ENCODE measurements around the gene PITRM1. TPM values are rescaled to one million over a fixed set of nuclear protein-coding genes. Genes with fewer than 3 reads are reported as not detected.

The PITRM1 gene
- total RNA-seq, 6 donors from 2014 or later: 63.4 to 216 (median 77.5) TPM

DNA sequence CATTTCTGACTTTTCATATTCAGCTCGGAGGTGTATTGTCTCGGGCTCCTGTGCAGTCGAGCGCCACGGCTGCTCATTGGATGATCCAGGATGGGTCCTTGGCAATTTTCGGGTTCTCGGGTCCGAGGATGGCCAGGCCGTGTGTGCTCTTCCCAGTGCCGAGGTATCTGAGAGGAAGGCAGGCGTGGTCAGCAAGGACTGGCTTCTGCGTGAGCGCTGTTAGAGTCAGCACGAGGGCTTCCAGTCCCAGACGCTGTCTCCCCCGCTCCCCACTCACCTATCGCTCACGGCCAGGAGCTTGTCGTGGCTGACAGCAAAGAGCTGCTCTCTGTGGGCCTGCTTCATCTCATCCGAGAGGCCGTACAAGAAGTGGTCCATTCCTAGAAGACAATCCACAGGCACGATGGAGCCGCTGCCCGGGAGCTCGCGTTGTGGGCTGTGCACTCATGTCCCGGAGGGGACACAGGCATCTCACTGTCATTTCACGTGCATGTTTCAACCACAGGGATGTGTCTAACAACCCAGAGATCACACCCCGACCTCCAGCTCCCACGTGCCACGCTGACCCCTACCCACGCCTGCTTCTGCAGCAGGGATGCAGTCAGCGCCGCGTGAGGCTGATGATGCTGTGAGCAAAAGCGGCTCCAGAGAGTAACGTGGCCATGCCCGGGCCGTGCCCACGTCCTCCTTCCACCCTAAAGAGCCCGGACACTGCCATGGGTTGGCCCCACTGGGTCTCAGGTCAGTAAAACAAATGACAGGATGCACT, 34.4 kb downstream of the PITRM1 start:
- no peak for TF ChIP-seq POLR2AphosphoS5 (IDR thresholded peaks at IDR 0.05)
- TF ChIP-seq, protein P1, sequence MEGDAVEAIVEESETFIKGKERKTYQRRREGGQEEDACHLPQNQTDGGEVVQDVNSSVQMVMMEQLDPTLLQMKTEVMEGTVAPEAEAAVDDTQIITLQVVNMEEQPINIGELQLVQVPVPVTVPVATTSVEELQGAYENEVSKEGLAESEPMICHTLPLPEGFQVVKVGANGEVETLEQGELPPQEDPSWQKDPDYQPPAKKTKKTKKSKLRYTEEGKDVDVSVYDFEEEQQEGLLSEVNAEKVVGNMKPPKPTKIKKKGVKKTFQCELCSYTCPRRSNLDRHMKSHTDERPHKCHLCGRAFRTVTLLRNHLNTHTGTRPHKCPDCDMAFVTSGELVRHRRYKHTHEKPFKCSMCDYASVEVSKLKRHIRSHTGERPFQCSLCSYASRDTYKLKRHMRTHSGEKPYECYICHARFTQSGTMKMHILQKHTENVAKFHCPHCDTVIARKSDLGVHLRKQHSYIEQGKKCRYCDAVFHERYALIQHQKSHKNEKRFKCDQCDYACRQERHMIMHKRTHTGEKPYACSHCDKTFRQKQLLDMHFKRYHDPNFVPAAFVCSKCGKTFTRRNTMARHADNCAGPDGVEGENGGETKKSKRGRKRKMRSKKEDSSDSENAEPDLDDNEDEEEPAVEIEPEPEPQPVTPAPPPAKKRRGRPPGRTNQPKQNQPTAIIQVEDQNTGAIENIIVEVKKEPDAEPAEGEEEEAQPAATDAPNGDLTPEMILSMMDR (IDR thresholded peaks at IDR 0.05): no peak
- no peak for TF ChIP-seq EP300 (IDR thresholded peaks at IDR 0.05)
- no peak for TF ChIP-seq POLR2A (IDR thresholded peaks at IDR 0.05)
- Histone ChIP-seq H3K27me3 (no peaks in the 10 kb centered on the region), H3K36me3 (peaks cover 46 to 99% (median 78%) of the 10 kb centered on the region in 4 donors), H3K9me3 (no peaks in the 10 kb centered on the region), H3K4me3 (no peak overlapping the region), H3K4me1 (no peaks in the 10 kb centered on the region), H3K27ac (no peak overlapping the region)
- DNase-seq (peak in 1 of 2 donors; percentile 72), ATAC-seq (ENCODE audit: low FRiP score in 2 of 2) (no peak)
- 92 to 93% methylated on average over 41 of the region's 41 CpGs for WGBS, 2 donors

DNA sequence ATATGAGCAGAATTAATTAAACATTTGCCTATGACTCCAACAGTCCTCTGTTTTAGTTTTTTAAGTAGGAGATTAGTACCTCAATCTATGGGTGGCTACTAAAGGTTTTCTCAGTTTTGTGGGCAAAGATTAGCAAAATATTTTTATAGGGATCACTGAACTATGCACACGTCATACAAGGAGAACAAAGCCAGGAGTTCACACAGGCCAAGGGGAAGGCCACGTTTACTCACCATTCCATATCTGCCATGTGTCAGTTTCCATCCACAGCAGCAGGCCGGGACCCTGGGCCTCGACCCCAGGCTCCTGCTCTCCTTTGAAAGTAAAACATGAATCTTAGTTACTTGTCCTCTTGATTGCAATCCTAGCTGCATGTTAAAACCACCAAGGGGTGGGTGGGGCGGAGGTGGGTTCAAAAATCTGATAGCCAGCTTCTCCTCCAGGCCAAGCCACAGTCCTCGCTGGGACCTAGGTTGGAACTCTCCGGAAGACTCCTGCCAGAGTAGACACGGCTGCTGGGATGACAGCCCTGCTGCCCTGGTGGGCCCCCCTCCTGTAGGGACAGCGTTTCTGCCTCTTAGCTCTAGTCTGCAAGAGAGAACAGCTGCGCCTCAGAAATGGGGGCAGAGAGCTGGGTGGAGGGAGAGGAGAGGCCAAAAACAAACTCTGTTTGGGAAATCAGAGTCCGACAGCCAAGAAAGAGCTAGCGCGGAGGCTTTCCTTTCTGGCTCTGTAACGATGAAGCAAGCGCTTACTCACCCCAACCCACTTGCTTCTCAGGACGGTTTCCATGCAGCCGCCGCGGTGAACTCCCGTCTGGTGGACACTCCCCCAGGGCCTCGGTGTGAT, 35.6 kb downstream of the PITRM1 start:
- H3K27ac ChIP-seq: no peak overlapping the region
- ATAC-seq (ENCODE audit: low FRiP score in 2 of 2) (peak; percentile 54 to 87), DNase-seq (no peak)
- peaks cover 43 to 99% (median 76%) of the 10 kb centered on the region in 4 donors for H3K36me3 ChIP-seq
- H3K4me3 ChIP-seq: no peak overlapping the region
- 86 to 88% methylated on average over 21 of the region's 21 CpGs for WGBS, 2 donors
- H3K4me1 ChIP-seq: no peaks in the 10 kb centered on the region
- no peak for TF ChIP-seq EP300 (IDR thresholded peaks at IDR 0.05)
- no peak for TF ChIP-seq POLR2AphosphoS5 (IDR thresholded peaks at IDR 0.05)
- no peak for TF ChIP-seq POLR2A (IDR thresholded peaks at IDR 0.05)
- no peaks in the 10 kb centered on the region for H3K27me3 ChIP-seq
- no peaks in the 10 kb centered on the region for H3K9me3 ChIP-seq

DNA sequence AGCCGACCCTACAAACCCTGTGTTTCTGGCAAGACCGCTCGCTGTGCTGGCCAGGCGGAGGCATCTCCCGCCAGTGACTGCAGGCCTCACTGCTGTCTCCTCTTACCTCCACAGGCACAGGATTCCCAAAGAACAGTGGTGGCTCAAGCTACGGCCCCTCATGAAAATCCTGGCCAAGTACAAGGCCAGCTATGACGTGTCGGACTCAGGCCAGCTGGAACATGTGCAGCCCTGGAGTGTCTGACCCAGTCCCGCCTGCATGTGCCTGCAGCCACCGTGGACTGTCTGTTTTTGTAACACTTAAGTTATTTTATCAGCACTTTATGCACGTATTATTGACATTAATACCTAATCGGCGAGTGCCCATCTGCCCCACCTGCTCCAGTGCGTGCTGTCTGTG, 36.2 kb downstream of the PITRM1 start:
- Histone ChIP-seq H3K4me3 (no peak overlapping the region), H3K36me3 (peaks cover 42 to 94% (median 73%) of the 10 kb centered on the region in 4 donors), H3K27ac (no peak overlapping the region), H3K27me3 (no peaks in the 10 kb centered on the region), H3K9me3 (no peaks in the 10 kb centered on the region), H3K4me1 (no peaks in the 10 kb centered on the region)
- peak in 1 of 2 donors; percentile 74 for ATAC-seq (ENCODE audit: low FRiP score in 2 of 2)
- DNase-seq: no peak
- TF ChIP-seq EP300 (IDR thresholded peaks at IDR 0.05): no peak
- TF ChIP-seq, protein P1 (IDR thresholded peaks at IDR 0.05): no peak
- TF ChIP-seq POLR2AphosphoS5 (IDR thresholded peaks at IDR 0.05): no peak
- no peak for TF ChIP-seq POLR2A (IDR thresholded peaks at IDR 0.05)
- WGBS, 2 donors: 73 to 77% methylated on average over 13 to 14 of the region's 14 CpGs

DNA sequence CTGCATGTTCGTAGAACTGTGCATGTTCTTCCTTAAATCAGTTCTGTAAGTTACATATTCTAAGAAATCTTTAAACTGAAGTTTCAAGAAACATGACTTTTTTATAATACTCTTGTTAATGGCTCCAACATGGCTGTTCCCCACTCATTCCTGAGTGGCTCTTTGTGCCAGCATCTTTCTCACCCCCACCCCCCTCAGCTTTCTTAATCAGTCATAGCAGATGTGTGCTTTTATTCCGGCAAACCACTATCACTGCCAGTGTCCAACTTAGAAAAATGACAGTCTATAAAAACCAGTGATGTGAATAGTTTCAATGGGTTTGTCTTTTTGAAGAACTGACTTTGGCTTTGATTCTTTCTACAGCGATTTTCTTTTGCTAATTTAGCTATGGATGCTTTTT, 37.6 kb downstream of the PITRM1 start:
- WGBS, 2 donors: 75 to 98% methylated on average over 3 of the region's 3 CpGs

DNA sequence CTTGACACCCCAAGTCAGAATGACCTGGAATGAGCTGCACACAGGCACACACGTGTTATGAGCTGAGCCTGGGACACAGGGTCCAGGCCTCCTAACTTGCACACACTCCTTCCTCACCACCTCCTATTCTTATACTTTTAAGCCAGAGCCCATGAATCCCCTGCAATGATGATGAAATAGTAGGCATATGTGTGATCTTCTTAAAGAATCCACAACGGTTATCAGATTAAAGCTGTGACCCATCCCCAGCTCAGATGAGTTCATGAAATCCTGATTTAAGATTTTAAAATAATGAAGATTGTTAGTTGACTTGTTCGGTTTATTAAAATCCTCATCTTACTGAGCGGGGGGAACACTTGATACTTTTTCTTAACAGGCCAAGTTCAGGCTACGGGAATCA, 38.6 kb downstream of the PITRM1 start:
- Histone ChIP-seq H3K36me3 (peaks cover 26 to 76% (median 54%) of the 10 kb centered on the region in 4 donors), H3K4me1 (no peaks in the 10 kb centered on the region), H3K4me3 (no peak overlapping the region), H3K27ac (no peak overlapping the region), H3K27me3 (no peaks in the 10 kb centered on the region), H3K9me3 (no peaks in the 10 kb centered on the region)
- TF ChIP-seq, protein P1 (IDR thresholded peaks at IDR 0.05): no peak
- TF ChIP-seq POLR2AphosphoS5 (IDR thresholded peaks at IDR 0.05) (no peak), EP300 (IDR thresholded peaks at IDR 0.05) (no peak), POLR2A (IDR thresholded peaks at IDR 0.05) (no peak)
- WGBS, 2 donors: 75 to 77% methylated on average over 5 of the region's 5 CpGs
- ATAC-seq (ENCODE audit: low FRiP score in 2 of 2): no peak
- DNase-seq: no peak

More for the DNA sequence above, 37.6 kb downstream of the PITRM1 start:
- H3K4me1 ChIP-seq: no peaks in the 10 kb centered on the region
- ATAC-seq (ENCODE audit: low FRiP score in 2 of 2) (no peak), DNase-seq (no peak)
- H3K36me3 ChIP-seq: peaks cover 34 to 84% (median 64%) of the 10 kb centered on the region in 4 donors
- H3K9me3 ChIP-seq: no peaks in the 10 kb centered on the region
- H3K4me3 ChIP-seq: no peak overlapping the region
- no peak overlapping the region for H3K27ac ChIP-seq
- no peak for TF ChIP-seq POLR2A (IDR thresholded peaks at IDR 0.05)
- no peaks in the 10 kb centered on the region for H3K27me3 ChIP-seq

All from upper lobe of left lung (tissue), 6 donors.